ENCODE data around the gene PARP3.

PARP3 gene

GRCh38 chr3:51946796-51947195 is 4.6 kb downstream of the PARP3 start:
- no peak for FAIRE-seq
- no peak for TF ChIP-seq CTCF (IDR thresholded peaks at IDR 0.05; ENCODE audit: insufficient read depth, missing control alignments)
- DNase-seq (ENCODE audit: insufficient read length, low spot score), result no peak

GRCh38 chr3:51947215-51947900 is 5.2 kb downstream of the PARP3 start:
- no peak for DNase-seq (ENCODE audit: insufficient read length, low spot score)
- TF ChIP-seq CTCF (IDR thresholded peaks at IDR 0.05; ENCODE audit: insufficient read depth, missing control alignments), result no peak
- FAIRE-seq, result no peak

- no peak for DNase-seq (ENCODE audit: insufficient read length, low spot score)
- no peak for FAIRE-seq
- no peak for TF ChIP-seq CTCF (IDR thresholded peaks at IDR 0.05; ENCODE audit: insufficient read depth, missing control alignments)
Measured at GRCh38 chr3:51948016-51948580, 5.9 kb downstream of the PARP3 start.

GRCh38 chr3:51949121-51949520 is 7.0 kb downstream of the PARP3 start:
- no peak for FAIRE-seq
- TF ChIP-seq CTCF (IDR thresholded peaks at IDR 0.05; ENCODE audit: insufficient read depth, missing control alignments), result no peak
- DNase-seq (ENCODE audit: insufficient read length, low spot score), result no peak

- TF ChIP-seq CTCF (IDR thresholded peaks at IDR 0.05; ENCODE audit: insufficient read depth, missing control alignments), result no peak
- no peak for FAIRE-seq
Measured at GRCh38 chr3:51950899-51951298, 8.7 kb downstream of the PARP3 start.

GRCh38 chr3:51953445-51953844 is 11.3 kb downstream of the PARP3 start:
- FAIRE-seq, result no peak
- no peak for TF ChIP-seq CTCF (IDR thresholded peaks at IDR 0.05; ENCODE audit: insufficient read depth, missing control alignments)

More at GRCh38 chr3:51950899-51951298, 8.7 kb downstream of the PARP3 start:
- no peak for DNase-seq (ENCODE audit: insufficient read length, low spot score)

GRCh38 chr3:51954105-51954504 is 11.9 kb downstream of the PARP3 start:
- FAIRE-seq (no peak), DNase-seq (ENCODE audit: insufficient read length, low spot score) (no peak)
- no peak for TF ChIP-seq CTCF (IDR thresholded peaks at IDR 0.05; ENCODE audit: insufficient read depth, missing control alignments)

More at GRCh38 chr3:51953445-51953844, 11.3 kb downstream of the PARP3 start:
- no peak for DNase-seq (ENCODE audit: insufficient read length, low spot score)

Data from D721Med (cell line).